ENCODE measurements around the gene ADAM33. TPM values are rescaled to one million over a fixed set of nuclear protein-coding genes. Genes with fewer than 3 reads are reported as not detected.
A peak's percentile ranks its signal among the peaks of the same experiment; 100 is the strongest.

ADAM33 gene, protein sequence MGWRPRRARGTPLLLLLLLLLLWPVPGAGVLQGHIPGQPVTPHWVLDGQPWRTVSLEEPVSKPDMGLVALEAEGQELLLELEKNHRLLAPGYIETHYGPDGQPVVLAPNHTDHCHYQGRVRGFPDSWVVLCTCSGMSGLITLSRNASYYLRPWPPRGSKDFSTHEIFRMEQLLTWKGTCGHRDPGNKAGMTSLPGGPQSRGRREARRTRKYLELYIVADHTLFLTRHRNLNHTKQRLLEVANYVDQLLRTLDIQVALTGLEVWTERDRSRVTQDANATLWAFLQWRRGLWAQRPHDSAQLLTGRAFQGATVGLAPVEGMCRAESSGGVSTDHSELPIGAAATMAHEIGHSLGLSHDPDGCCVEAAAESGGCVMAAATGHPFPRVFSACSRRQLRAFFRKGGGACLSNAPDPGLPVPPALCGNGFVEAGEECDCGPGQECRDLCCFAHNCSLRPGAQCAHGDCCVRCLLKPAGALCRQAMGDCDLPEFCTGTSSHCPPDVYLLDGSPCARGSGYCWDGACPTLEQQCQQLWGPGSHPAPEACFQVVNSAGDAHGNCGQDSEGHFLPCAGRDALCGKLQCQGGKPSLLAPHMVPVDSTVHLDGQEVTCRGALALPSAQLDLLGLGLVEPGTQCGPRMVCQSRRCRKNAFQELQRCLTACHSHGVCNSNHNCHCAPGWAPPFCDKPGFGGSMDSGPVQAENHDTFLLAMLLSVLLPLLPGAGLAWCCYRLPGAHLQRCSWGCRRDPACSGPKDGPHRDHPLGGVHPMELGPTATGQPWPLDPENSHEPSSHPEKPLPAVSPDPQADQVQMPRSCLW
- 32.0 and 34.7 TPM in 2 replicates for total RNA-seq
- long read RNA-seq, partial matches to known transcripts, result 1 of 4 reads
- long read RNA-seq, other reads (novel, unspliced or antisense), result 3 of 4 reads

DNA sequence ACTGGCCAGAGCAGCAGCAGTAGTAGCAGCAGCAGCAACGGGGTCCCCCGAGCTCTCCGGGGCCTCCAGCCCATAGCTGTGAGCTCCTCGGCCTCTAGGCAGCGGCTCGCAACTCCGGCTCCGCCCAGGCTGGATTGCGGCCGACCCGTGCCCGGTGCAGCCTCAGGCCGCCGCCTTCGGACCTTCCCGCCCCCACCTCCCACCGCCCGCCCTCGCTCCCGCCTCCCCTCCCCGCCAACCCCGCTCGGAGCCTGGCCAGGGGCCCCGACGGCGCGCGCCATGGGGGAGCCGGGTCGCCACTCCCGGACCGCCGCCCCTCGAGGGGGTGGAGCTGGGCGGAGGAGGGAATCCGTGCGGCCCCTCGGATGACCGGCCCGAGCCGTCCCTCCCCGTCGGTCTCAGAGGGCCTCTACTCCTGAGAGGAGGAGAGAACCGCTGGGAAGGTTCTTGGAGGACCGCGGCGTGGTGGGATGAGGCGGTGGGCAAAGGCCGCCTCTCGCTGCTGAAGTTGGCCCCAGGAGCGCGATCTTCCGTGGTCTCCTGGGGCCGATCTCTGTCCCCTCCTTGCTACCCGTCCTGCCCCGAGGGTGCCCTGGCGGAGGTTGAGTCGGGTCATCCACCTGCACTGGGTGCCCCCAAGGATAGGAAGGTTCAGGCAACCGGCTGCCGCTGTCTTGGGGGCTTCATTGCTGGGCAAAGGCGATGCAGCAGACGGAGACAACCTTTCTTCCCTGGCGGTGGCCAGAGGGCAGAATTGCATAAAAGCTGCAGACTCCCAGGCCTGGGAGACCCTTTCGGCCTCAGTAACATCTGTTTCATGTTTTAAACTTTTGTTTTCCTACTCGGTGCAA is at the start of gene ADAM33:
Gene ADAM33, minus strand, starts transcription at position 80 of the 851 bp plus-strand sequence. Its CDS starts 6 bp downstream, at position 74.
- no peak for DNase-seq (ENCODE audit: extremely low spot score, unreplicated experiment)
- TF ChIP-seq, protein P1, sequence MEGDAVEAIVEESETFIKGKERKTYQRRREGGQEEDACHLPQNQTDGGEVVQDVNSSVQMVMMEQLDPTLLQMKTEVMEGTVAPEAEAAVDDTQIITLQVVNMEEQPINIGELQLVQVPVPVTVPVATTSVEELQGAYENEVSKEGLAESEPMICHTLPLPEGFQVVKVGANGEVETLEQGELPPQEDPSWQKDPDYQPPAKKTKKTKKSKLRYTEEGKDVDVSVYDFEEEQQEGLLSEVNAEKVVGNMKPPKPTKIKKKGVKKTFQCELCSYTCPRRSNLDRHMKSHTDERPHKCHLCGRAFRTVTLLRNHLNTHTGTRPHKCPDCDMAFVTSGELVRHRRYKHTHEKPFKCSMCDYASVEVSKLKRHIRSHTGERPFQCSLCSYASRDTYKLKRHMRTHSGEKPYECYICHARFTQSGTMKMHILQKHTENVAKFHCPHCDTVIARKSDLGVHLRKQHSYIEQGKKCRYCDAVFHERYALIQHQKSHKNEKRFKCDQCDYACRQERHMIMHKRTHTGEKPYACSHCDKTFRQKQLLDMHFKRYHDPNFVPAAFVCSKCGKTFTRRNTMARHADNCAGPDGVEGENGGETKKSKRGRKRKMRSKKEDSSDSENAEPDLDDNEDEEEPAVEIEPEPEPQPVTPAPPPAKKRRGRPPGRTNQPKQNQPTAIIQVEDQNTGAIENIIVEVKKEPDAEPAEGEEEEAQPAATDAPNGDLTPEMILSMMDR (IDR thresholded peaks at IDR 0.05), result no peak
- H3K9me3 Mint-ChIP-seq (ENCODE audit: unreplicated experiment), result no peaks in the 10 kb centered on the region
- no peaks in the 10 kb centered on the region for H3K27me3 Mint-ChIP-seq (ENCODE audit: unreplicated experiment)
- no peaks in the 10 kb centered on the region for H3K36me3 Mint-ChIP-seq (ENCODE audit: unreplicated experiment)
- H3K27ac Mint-ChIP-seq (ENCODE audit: unreplicated experiment), result peak within 1 kb of the TSS; percentile 81
- H3K4me3 Mint-ChIP-seq (ENCODE audit: unreplicated experiment), result peak within 1 kb of the TSS; percentile 72
- peaks cover 47% of the 10 kb centered on the region for H3K4me1 Mint-ChIP-seq (ENCODE audit: unreplicated experiment)

DNA sequence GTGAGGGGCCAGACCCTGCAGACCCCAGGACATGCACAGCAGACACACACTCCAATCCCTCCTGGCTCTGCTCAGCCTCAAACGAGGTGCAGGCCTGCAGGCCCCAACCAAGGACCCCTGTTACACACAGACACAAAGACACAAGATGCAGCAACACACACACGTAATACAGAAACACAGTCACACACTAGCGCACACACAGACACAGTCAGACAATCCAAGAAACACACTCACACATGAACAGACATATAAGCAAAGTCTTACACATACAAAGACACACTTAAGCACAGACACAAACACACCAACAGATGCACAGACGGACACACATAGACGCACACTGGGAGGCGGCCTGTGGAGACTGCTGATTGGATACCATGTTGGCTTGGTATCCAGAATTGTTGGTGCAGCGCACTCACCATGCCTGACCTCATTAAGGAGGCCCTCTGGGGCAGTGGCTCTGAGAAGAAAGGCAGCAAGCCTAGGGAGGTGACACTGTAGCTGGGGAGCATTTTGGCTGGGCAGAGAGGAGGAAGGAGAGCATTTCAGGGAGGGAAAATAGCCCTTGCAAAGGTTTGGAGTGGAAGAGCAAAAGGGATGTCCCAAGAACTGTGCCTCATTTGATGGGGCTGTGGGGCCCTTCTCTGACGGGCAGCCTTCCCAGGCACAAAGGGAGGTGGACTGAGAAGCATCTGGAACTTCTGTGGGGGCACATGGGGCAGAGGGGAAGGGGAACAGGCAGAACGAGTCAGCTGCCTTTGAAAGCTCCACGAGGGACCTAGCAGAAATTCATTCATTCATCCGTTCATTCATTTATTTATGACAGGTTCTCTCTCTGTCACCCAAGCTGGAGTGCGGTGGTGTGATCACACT is 49.2 kb upstream of the ADAM33 start:
- TF ChIP-seq, protein P1 (IDR thresholded peaks at IDR 0.05), result no peak
- no peaks in the 10 kb centered on the region for H3K9me3 Mint-ChIP-seq (ENCODE audit: unreplicated experiment)
- no peak overlapping the region for H3K27ac Mint-ChIP-seq (ENCODE audit: unreplicated experiment)
- no peak for DNase-seq (ENCODE audit: extremely low spot score, unreplicated experiment)
- no peaks in the 10 kb centered on the region for H3K36me3 Mint-ChIP-seq (ENCODE audit: unreplicated experiment)
- H3K4me3 Mint-ChIP-seq (ENCODE audit: unreplicated experiment), result no peak overlapping the region
- H3K4me1 Mint-ChIP-seq (ENCODE audit: unreplicated experiment), result peaks cover 13% of the 10 kb centered on the region
- peaks cover 16% of the 10 kb centered on the region for H3K27me3 Mint-ChIP-seq (ENCODE audit: unreplicated experiment)

DNA sequence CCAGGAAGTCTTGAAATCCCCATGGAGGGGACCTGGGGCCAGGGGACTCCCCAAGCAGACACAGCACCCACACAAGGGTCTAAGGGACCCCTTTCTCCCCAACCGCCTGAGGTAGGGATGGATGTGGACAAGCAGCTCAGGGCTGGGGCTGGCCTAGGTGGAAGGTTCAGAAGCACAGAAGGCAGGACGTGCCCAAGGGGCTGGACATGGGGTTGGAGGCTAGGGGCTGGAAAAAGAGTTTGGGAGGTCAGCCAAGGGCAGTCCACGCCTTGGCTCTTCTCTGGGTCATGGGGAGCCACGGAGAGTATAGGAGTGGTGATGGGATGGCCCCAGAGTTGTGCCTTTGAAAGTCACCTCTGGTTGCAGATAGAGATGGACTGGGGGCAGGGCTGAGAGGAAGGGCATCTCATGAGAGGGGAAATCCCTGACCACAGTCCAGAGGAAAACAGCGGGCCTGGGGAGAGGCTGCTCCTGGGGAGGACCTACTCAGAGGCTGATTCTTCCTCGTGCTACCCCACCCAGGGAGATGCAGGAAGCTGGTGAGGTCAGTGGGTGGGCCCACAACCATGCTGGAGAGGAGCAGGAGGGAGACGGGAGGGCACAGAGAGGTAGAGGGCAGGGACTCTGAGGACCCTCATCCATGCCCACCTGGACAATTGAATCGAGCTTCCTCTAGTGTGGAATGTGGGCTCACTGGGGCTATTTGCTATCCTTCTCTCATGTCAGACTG is 48.2 kb upstream of the ADAM33 start:
- Mint-ChIP-seq H3K27ac (ENCODE audit: unreplicated experiment) (no peak overlapping the region), H3K36me3 (ENCODE audit: unreplicated experiment) (no peaks in the 10 kb centered on the region), H3K4me1 (ENCODE audit: unreplicated experiment) (peaks cover 13% of the 10 kb centered on the region), H3K9me3 (ENCODE audit: unreplicated experiment) (no peaks in the 10 kb centered on the region), H3K4me3 (ENCODE audit: unreplicated experiment) (no peak overlapping the region), H3K27me3 (ENCODE audit: unreplicated experiment) (peaks cover 18% of the 10 kb centered on the region)
- DNase-seq (ENCODE audit: extremely low spot score, unreplicated experiment), result no peak
- TF ChIP-seq, protein P1 (IDR thresholded peaks at IDR 0.05), result no peak

DNA sequence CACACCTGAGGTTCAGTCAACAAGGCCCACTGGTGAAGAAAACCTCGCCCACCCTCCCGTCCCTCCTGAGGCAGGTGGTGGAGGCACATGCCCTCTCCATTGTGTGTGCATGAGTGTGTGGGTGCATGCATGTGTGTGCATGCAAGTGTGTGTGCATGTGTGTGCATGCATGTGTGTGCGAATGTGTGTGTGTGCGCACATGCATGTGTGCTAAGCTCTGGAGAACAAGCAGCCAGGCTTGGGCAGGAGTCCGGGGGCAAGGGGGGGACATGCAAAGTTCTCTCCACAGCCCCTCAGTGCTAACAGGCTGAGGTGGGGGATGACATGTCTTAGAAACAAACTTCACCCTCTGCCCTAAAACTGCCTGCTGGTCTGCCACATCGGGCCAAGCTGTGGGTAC is 47.6 kb upstream of the ADAM33 start:
- H3K36me3 Mint-ChIP-seq (ENCODE audit: unreplicated experiment), result no peaks in the 10 kb centered on the region
- no peak for DNase-seq (ENCODE audit: extremely low spot score, unreplicated experiment)
- H3K27me3 Mint-ChIP-seq (ENCODE audit: unreplicated experiment), result peaks cover 24% of the 10 kb centered on the region
- H3K27ac Mint-ChIP-seq (ENCODE audit: unreplicated experiment), result no peak overlapping the region
- H3K9me3 Mint-ChIP-seq (ENCODE audit: unreplicated experiment), result no peaks in the 10 kb centered on the region
- TF ChIP-seq, protein P1 (IDR thresholded peaks at IDR 0.05), result no peak
- H3K4me3 Mint-ChIP-seq (ENCODE audit: unreplicated experiment), result no peak overlapping the region
- peaks cover 11% of the 10 kb centered on the region for H3K4me1 Mint-ChIP-seq (ENCODE audit: unreplicated experiment)

All from osteocyte (in vitro differentiated cells).